GM12878 (cell line): Measurements from ENCODE around the gene WDTC1. TPM values are rescaled to one million over a fixed set of nuclear protein-coding genes. Genes with fewer than 3 reads are reported as not detected.

Experiments used
- ATAC-seq: fragments of 200-7000 bp; cut with Tn5 transposase; 3 replicates; pipeline ENCODE4 v1.9.1; 2020; ENCODE audit warnings: mild to moderate bottlenecking, moderate library complexity
- BruUV-seq: library from RNA; stranded (reverse); fragments of 400-500 nt; replicated peaks from 2 replicates; lab custom pipeline; 2021; lab: Mats Ljungman, UMichigan
- CTCF ChIA-PET: fragments of 300-600 bp; sonication (Branson Sonifier 250); formaldehyde crosslinking; extraction: SDS; loops from one replicate; lab custom pipeline; 2021; ENCODE audit warnings: inconsistent platforms; lab: Yijun Ruan, JAX
- POLR2A ChIA-PET: fragments of 350-600 bp; formaldehyde crosslinking; extraction: SDS; loops from one replicate; lab custom pipeline; 2021; ENCODE audit warnings: inconsistent platforms; lab: Charles Lee
- RAD21 ChIA-PET: fragments of 300-600 bp; sonication (Branson Sonifier 250); formaldehyde crosslinking; loops from one replicate; lab custom pipeline; 2023; ENCODE audit warnings: antibody characterized with exemption; ENCODE audit not compliant: unreplicated experiment; lab: Charles Lee
- SMC1A ChIA-PET: fragments of 300-600 bp; sonication (Branson Sonifier 250); formaldehyde crosslinking; loops from one replicate; lab custom pipeline; 2023; ENCODE audit not compliant: unreplicated experiment, uncharacterized antibody; lab: Charles Lee
- DNase-seq: peaks from one replicate; pipeline ENCODE4 v3.0.0-alpha.2; 2011; ENCODE audit warnings: low read depth, low spot score
- FAIRE-seq: peaks from 3 replicates; lab custom pipeline; 2011; peaks lifted over from hg19 to GRCh38; lab: Jason Lieb, UNC
- H2AFZ ChIP-seq: 2 replicates; pipeline ENCODE4 v1.6.0; 2011; ENCODE audit warnings: low read depth, low read length, control low read depth; ENCODE audit not compliant: control insufficient read depth
- H3K27ac ChIP-seq: 2 replicates; pipeline ENCODE4 v1.5.1; 2011; ENCODE audit warnings: control low read depth; ENCODE audit not compliant: control insufficient read depth, insufficient read depth
- H3K27me3 ChIP-seq, 2 experiments: replicated peaks in 1 of 2; 2 replicates each; pipeline versions ENCODE4 v1.6.0 to v1.6.1; 2011; ENCODE audit warnings: low read length in 1 of 2; ENCODE audit not compliant: control insufficient read depth in 2 of 2, insufficient read depth in 2 of 2
- H3K36me3 ChIP-seq, 2 experiments: 2 replicates each; pipeline ENCODE4 v1.5.1; 2011; ENCODE audit warnings: low read length in 1 of 2; ENCODE audit not compliant: control insufficient read depth in 2 of 2, insufficient read depth in 2 of 2
- H3K4me1 ChIP-seq: 2 replicates; pipeline ENCODE4 v1.6.1; 2011; ENCODE audit warnings: mild to moderate bottlenecking, low read length, moderate library complexity, mixed read lengths; ENCODE audit not compliant: control insufficient read depth, insufficient read depth
- H3K4me2 ChIP-seq: 2 replicates; pipeline ENCODE4 v1.6.0; 2011; ENCODE audit warnings: control low read depth; ENCODE audit not compliant: control insufficient read depth, insufficient read depth
- H3K4me3 ChIP-seq: fragments of 200-600 bp; sonication (generic); 2 replicates; pipeline ENCODE4 v1.5.1; 2016
- H3K79me2 ChIP-seq: 2 replicates; pipeline ENCODE4 v1.6.0; 2011; ENCODE audit warnings: low read length; ENCODE audit not compliant: control insufficient read depth, insufficient read depth
- H3K9ac ChIP-seq: 2 replicates; pipeline ENCODE4 v1.8.0; 2011; ENCODE audit warnings: low read length, control low read depth, mixed read lengths; ENCODE audit not compliant: control insufficient read depth, insufficient read depth
- H3K9me3 ChIP-seq: replicated peaks from 3 replicates; pipeline ENCODE4 v1.5.1; 2011; ENCODE audit warnings: mild to moderate bottlenecking, low read length; ENCODE audit not compliant: control insufficient read depth, insufficient read depth
- H4K20me1 ChIP-seq: 2 replicates; pipeline ENCODE4 v1.6.0; 2011; ENCODE audit not compliant: control insufficient read depth, insufficient read depth
- CEBPZ ChIP-seq: fragments of 150-350 bp; IDR thresholded peaks from 2 replicates; pipeline ENCODE4 v1.6.1; 2016; ENCODE audit warnings: low read depth, low read length
- EED ChIP-seq: sonication (generic); IDR thresholded peaks from 2 replicates; pipeline ENCODE4 v1.6.1; 2016; ENCODE audit warnings: antibody characterized with exemption, low read depth
- EGR1 ChIP-seq, 2 experiments: IDR thresholded peaks; 1 replicate in 1 of 2; 2 replicates in 1 of 2; pipeline ENCODE4 v1.6.1; 2011 to 2012; ENCODE audit warnings: low read depth in 2 of 2, low read length in 2 of 2, borderline replicate concordance in 1 of 2, mild to moderate bottlenecking in 1 of 2, moderate library complexity in 1 of 2
- MTA3 ChIP-seq: IDR thresholded peaks from 2 replicates; pipeline ENCODE4 v1.6.1; 2012; ENCODE audit warnings: low read length, inconsistent platforms, borderline replicate concordance
- MXI1 ChIP-seq: fragments of 150-350 bp; IDR thresholded peaks from 2 replicates; pipeline ENCODE4 v1.6.1; 2011; ENCODE audit warnings: low read depth, mild to moderate bottlenecking, inconsistent platforms, low read length, improper control_type of control experiment
- POLR2AphosphoS2 ChIP-seq: IDR thresholded peaks from 2 replicates; pipeline ENCODE4 v1.6.1; 2011; ENCODE audit warnings: low read depth, mild to moderate bottlenecking, low read length, improper control_type of control experiment, moderate library complexity
- RAD51 ChIP-seq: fragments of 450-650 bp; IDR thresholded peaks from 2 replicates; pipeline ENCODE4 v1.6.1; 2016; ENCODE audit warnings: moderate library complexity, mild to moderate bottlenecking, inconsistent platforms
- RB1 ChIP-seq: fragments of 450-650 bp; formaldehyde crosslinking; IDR thresholded peaks from 2 replicates; pipeline ENCODE4 v1.6.1; 2017; ENCODE audit warnings: mild to moderate bottlenecking, borderline replicate concordance
- SP1 ChIP-seq: IDR thresholded peaks from one replicate; pipeline ENCODE4 v1.6.1; 2011; ENCODE audit warnings: low read depth, low read length
- STAT1 ChIP-seq: fragments of 450-650 bp; conservative IDR thresholded peaks from 2 replicates; pipeline ENCODE4 v1.6.1; 2014; ENCODE audit warnings: antibody characterized with exemption, mild to moderate bottlenecking
- TCF12 ChIP-seq: IDR thresholded peaks from 2 replicates; pipeline ENCODE4 v1.6.1; 2011; ENCODE audit warnings: low read depth, mild to moderate bottlenecking, low read length
- ZSCAN29 ChIP-seq: fragments of 450-650 bp; IDR thresholded peaks from 2 replicates; pipeline ENCODE4 v1.6.1; 2017; ENCODE audit warnings: mild to moderate bottlenecking, moderate library complexity
- WGBS: methylation state at CpG from one replicate; pipeline ENCODE4 v1.1.6; 2016; ENCODE audit warnings: low lambda C conversion rate; ENCODE audit not compliant: insufficient replicate concordance, insufficient coverage; ENCODE audit errors: missing lambda C conversion rate; 5-methylcytosine and 5-hydroxymethylcytosine counted together
- in situ Hi-C: fragments of 300-500 bp; cut with MboI; formaldehyde crosslinking; loops from 9 replicates; pipeline ENCODE4 v1.14.3; 2018; ENCODE audit warnings: mixed read lengths
- intact Hi-C: fragments of 100-400 bp; cut with micrococcal nuclease; formaldehyde crosslinking; loops from one replicate; pipeline ENCODE4 v1.14.2; 2022; ENCODE audit not compliant: unreplicated experiment
- polyA plus RNA-seq, 11 experiments: library from polyadenylated mRNA; depleted of rRNA in 4 of 11; unstranded in 6 of 11; stranded (reverse) in 5 of 11; fragments of >200 nt; fragmentation: Nextera tagmentation in 4 of 11; fragmentation: Illumina TruSeq in 1 of 11; extraction: Ambion mirVana in 4 of 11; extraction: Trizol in 1 of 11; gene quantifications; 1 replicate in 1 of 11; 2 replicates in 10 of 11; pipeline versions ENCODE4 v1.2.1 to v1.2.3, GENCODE V29; 2011 to 2016; ENCODE audit warnings: inconsistent platforms in 2 of 11, missing spikeins in 2 of 11, low read depth in 1 of 11
- total RNA-seq, 4 experiments: library from RNA; depleted of rRNA in 3 of 4; stranded (reverse); fragments of >200 nt in 3 of 4; fragmentation: Illumina TruSeq in 1 of 4; extraction: Trizol in 1 of 4; gene quantifications; 2 replicates each; pipeline versions ENCODE4 v1.2.1 to v1.2.3, GENCODE V29; 2013 to 2021
- TF ChIP-seq, protein P1 (sequence below): fragments of 450-650 bp; formaldehyde crosslinking; IDR thresholded peaks from 2 replicates; pipeline ENCODE4 v1.5.0; 2022; ENCODE audit warnings: mild to moderate bottlenecking, missing genetic modification characterization
- TF ChIP-seq, protein P2 (sequence below): fragments of 450-650 bp; conservative IDR thresholded peaks from 2 replicates; pipeline ENCODE4 v1.6.1; 2017; ENCODE audit warnings: mild to moderate bottlenecking, moderate library complexity

Gene WDTC1
- total and polyA plus RNA-seq, 10 of the 15 experiments (the other 5 are each of a cell fraction or from before 2014, with no cell fraction given), result 0.21 to 28.7 (median 7.6) TPM

DNA sequence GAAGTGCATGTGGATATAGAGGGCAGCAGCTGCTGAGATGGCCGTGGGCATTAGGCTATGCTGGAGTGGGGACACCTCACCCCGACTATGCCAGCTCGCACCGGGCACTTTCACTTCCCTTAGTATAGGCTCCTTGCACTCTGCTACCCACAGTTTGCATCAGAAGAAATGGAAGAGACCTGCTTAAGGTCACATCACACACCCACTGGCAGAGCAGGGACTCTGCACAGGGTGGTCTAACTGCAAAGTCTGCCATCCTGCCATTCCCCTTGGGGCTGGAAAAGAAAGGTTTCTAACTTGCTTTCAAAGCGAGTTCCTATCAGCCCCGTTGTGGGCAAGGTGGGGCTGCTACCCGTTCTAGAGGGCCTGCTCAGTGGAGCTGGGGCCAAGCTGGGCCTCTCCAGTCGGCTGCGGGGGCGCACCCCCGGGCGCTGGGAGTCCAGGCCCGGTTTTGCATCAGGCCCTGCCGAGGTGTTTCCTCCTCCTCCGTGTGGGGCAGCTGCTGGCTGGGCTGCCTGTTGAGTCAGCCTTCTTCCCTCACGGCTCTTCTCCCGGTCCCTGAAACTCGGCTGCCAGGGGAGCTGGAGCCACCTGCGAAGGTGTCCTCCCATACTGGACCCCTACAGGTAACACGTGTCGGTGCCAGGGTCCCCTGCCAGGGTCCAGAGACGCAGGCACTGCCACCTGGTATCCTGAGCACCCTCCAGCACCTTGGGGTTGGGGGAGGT lies 107.3 kb downstream of the WDTC1 start, which contains the start of gene SYTL1:
Gene SYTL1 (plus strand): TSS at position 498 of the 728 bp plus-strand sequence. CDS start 3,313 bp downstream, outside the sequence.
- Histone ChIP-seq H3K36me3 (no peaks in the 10 kb centered on the region), H4K20me1 (no peaks in the 10 kb centered on the region), H3K9me3 (no peaks in the 10 kb centered on the region), H3K4me1 (peaks cover 33% of the 10 kb centered on the region), H2AFZ (peak within 1 kb of the TSS; percentile 74), H3K4me3 (peak within 1 kb of the TSS; percentile 72), H3K9ac (peak within 1 kb of the TSS; percentile 79), H3K27ac (peak within 1 kb of the TSS; percentile 73), H3K4me2 (peak within 1 kb of the TSS; percentile 80), H3K27me3 (no peaks in the 10 kb centered on the region), H3K79me2 (peaks cover 5% of the 10 kb centered on the region)
- SMC1A ChIA-PET, result interaction anchor here (0.8 to 1.5 kb wide), 5 partner anchors 9 to 215 kb away, joined by 3 to 6 read pairs (median 4); no protein-coding TSS in a partner anchor
- DNase-seq, result no peak
- in situ Hi-C loops (no loop called here), intact Hi-C loops (no loop called here)
- no peak for FAIRE-seq
- RAD21 ChIA-PET, result interaction anchor here (0.9 to 1.2 kb wide), 3 partner anchors 9 to 54 kb away, joined by 3 read pairs; no protein-coding TSS in a partner anchor
- 3% methylated on average over 22 of the region's 22 CpGs for WGBS
- POLR2A ChIA-PET, result interaction anchor here (0.6 to 2.2 kb wide), 4 partner anchors 19 to 1297 kb away, joined by 3 to 6 read pairs (median 4); no protein-coding TSS in a partner anchor
- CTCF ChIA-PET, result interaction anchor here (0.7 to 3.5 kb wide), 11 partner anchors 9 to 215 kb away, joined by 3 to 23 read pairs (median 4); partner anchors contain the start of gene MAP3K6
- no TSS peak for BruUV-seq
- peak; percentile 85 for ATAC-seq
- no peak for TF ChIP-seq RAD51
- peak; percentile 90 for TF ChIP-seq SP1
- TF ChIP-seq RB1, result no peak
- TF ChIP-seq, protein P1, sequence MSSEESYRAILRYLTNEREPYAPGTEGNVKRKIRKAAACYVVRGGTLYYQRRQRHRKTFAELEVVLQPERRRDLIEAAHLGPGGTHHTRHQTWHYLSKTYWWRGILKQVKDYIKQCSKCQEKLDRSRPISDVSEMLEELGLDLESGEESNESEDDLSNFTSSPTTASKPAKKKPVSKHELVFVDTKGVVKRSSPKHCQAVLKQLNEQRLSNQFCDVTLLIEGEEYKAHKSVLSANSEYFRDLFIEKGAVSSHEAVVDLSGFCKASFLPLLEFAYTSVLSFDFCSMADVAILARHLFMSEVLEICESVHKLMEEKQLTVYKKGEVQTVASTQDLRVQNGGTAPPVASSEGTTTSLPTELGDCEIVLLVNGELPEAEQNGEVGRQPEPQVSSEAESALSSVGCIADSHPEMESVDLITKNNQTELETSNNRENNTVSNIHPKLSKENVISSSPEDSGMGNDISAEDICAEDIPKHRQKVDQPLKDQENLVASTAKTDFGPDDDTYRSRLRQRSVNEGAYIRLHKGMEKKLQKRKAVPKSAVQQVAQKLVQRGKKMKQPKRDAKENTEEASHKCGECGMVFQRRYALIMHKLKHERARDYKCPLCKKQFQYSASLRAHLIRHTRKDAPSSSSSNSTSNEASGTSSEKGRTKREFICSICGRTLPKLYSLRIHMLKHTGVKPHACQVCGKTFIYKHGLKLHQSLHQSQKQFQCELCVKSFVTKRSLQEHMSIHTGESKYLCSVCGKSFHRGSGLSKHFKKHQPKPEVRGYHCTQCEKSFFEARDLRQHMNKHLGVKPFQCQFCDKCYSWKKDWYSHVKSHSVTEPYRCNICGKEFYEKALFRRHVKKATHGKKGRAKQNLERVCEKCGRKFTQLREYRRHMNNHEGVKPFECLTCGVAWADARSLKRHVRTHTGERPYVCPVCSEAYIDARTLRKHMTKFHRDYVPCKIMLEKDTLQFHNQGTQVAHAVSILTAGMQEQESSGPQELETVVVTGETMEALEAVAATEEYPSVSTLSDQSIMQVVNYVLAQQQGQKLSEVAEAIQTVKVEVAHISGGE (CRISPR knock-in tag), result no peak
- no peak for TF ChIP-seq POLR2AphosphoS2
- TF ChIP-seq EGR1 (IDR thresholded peaks at IDR 0.05; ENCODE audit: borderline replicate concordance in 1 of 2, low read depth in 2 of 2, low read length in 2 of 2), result peak in 1 of 2 experiments; percentile 99; a peak in 2 of 3 replicates
- no peak for TF ChIP-seq MXI1
- no peak for TF ChIP-seq STAT1
- 0 out of 2 replicates have a peak, but pooled peaks have one; percentile 28 for TF ChIP-seq TCF12
- peak; percentile 52; the same call in 1 of the 2 replicates for TF ChIP-seq MTA3
- peak; percentile 38; the same call in 1 of the 2 replicates for TF ChIP-seq ZSCAN29
- peak; percentile 21; the same call in 1 of the 2 replicates for TF ChIP-seq EED
- TF ChIP-seq, protein P2, sequence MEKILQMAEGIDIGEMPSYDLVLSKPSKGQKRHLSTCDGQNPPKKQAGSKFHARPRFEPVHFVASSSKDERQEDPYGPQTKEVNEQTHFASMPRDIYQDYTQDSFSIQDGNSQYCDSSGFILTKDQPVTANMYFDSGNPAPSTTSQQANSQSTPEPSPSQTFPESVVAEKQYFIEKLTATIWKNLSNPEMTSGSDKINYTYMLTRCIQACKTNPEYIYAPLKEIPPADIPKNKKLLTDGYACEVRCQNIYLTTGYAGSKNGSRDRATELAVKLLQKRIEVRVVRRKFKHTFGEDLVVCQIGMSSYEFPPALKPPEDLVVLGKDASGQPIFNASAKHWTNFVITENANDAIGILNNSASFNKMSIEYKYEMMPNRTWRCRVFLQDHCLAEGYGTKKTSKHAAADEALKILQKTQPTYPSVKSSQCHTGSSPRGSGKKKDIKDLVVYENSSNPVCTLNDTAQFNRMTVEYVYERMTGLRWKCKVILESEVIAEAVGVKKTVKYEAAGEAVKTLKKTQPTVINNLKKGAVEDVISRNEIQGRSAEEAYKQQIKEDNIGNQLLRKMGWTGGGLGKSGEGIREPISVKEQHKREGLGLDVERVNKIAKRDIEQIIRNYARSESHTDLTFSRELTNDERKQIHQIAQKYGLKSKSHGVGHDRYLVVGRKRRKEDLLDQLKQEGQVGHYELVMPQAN, result no peak
- no peak for TF ChIP-seq CEBPZ
